Left lobe of liver (tissue), 1 donor: ENCODE results near the gene TMEM60. TPM values are rescaled to one million over a fixed set of nuclear protein-coding genes. Genes with fewer than 3 reads are reported as not detected.

ENCODE experiments used
- total RNA-seq: library from RNA; stranded (reverse); gene quantifications from one replicate; pipeline ENCODE4 v1.2.1, GENCODE V29; 2021
- donor health status: DM: no; HTN: yes; CAD: no.

The TMEM60 gene
- total RNA-seq, 1 donor from 2014 or later: 5.3 TPM

Other genes starting within 250 kb of the TMEM60 start
- 7.4 TPM for gene RSBN1L, start 102.0 kb downstream of the TMEM60 start, total RNA-seq
- 3.3 TPM for gene PHTF2, start 339 bp upstream of the TMEM60 start, total RNA-seq